ENCODE results near the gene ADAP1.

DNA sequence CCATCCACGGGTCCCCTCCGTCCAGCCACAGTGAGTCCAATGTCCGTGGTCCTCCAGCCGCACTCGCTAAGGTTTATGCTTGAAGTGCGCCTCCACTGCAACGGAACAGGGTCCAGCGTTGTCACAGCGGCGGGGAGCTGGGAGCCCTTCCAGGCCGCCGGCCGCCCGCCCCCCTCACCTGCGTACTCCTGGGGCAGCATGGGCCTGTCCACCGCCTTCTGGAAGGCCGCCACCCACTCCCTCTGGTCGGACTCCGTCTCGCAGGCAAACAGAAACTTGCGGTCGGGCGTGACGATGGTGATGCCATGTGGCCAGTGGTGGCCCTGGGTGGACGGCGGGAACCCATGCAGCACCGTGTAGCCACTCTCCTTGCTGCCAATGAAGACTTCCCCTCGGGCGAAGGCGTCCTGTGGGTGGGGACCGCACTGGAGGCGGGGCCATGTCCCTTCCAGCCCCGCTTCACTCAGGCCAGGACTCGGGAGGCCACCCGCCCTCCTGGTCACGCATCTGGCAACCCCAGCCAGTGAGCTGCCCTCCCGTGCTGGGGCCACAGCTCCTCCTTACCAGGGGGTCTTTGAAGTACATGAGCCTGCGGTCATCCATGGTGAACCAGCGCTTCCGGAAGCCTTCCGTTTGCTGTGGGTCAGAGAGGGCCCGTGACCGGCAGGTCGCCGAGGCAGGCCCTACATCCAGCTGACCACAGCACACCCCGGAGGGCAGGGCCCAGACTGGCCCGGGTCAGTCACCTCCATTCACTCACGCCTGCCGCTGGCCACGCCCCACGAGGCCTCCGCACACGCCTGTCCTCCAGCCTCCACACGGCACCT lies 55.4 kb downstream of the ADAP1 start:
- TF ChIP-seq ZNF837 (tag by site-specific recombination; IDR thresholded peaks at IDR 0.05) (no peak), KLF16 (tag by site-specific recombination; IDR thresholded peaks at IDR 0.05) (no peak), ZNF155 (tag by site-specific recombination; IDR thresholded peaks at IDR 0.05) (no peak), ZBTB1 (tag by site-specific recombination; IDR thresholded peaks at IDR 0.05) (no peak), ZNF274 (IDR thresholded peaks at IDR 0.05; ENCODE audit: low read length) (no peak), ZNF274 (tag by site-specific recombination; IDR thresholded peaks at IDR 0.05; ENCODE audit: borderline replicate concordance) (no peak)
- TF ChIP-seq, protein P1, sequence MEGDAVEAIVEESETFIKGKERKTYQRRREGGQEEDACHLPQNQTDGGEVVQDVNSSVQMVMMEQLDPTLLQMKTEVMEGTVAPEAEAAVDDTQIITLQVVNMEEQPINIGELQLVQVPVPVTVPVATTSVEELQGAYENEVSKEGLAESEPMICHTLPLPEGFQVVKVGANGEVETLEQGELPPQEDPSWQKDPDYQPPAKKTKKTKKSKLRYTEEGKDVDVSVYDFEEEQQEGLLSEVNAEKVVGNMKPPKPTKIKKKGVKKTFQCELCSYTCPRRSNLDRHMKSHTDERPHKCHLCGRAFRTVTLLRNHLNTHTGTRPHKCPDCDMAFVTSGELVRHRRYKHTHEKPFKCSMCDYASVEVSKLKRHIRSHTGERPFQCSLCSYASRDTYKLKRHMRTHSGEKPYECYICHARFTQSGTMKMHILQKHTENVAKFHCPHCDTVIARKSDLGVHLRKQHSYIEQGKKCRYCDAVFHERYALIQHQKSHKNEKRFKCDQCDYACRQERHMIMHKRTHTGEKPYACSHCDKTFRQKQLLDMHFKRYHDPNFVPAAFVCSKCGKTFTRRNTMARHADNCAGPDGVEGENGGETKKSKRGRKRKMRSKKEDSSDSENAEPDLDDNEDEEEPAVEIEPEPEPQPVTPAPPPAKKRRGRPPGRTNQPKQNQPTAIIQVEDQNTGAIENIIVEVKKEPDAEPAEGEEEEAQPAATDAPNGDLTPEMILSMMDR (tag by site-specific recombination; IDR thresholded peaks at IDR 0.05), result no peak
- TF ChIP-seq, protein P2, sequence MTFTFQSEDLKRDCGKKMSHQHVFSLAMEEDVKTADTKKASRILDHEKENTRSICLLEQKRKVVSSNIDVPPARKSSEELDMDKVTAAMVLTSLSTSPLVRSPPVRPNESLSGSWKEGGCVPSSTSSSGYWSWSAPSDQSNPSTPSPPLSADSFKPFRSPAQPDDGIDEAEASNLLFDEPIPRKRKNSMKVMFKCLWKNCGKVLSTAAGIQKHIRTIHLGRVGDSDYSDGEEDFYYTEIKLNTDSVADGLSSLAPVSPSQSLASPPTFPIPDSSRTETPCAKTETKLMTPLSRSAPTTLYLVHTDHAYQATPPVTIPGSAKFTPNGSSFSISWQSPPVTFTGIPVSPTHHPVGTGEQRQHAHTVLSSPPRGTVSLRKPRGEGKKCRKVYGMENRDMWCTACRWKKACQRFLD (tag by site-specific recombination; IDR thresholded peaks at IDR 0.05), result no peak
- TF ChIP-seq, protein P3, sequence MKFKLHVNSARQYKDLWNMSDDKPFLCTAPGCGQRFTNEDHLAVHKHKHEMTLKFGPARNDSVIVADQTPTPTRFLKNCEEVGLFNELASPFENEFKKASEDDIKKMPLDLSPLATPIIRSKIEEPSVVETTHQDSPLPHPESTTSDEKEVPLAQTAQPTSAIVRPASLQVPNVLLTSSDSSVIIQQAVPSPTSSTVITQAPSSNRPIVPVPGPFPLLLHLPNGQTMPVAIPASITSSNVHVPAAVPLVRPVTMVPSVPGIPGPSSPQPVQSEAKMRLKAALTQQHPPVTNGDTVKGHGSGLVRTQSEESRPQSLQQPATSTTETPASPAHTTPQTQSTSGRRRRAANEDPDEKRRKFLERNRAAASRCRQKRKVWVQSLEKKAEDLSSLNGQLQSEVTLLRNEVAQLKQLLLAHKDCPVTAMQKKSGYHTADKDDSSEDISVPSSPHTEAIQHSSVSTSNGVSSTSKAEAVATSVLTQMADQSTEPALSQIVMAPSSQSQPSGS (tag by site-specific recombination; IDR thresholded peaks at IDR 0.05; ENCODE audit: low read depth), result no peak
- TF ChIP-seq, protein P4, sequence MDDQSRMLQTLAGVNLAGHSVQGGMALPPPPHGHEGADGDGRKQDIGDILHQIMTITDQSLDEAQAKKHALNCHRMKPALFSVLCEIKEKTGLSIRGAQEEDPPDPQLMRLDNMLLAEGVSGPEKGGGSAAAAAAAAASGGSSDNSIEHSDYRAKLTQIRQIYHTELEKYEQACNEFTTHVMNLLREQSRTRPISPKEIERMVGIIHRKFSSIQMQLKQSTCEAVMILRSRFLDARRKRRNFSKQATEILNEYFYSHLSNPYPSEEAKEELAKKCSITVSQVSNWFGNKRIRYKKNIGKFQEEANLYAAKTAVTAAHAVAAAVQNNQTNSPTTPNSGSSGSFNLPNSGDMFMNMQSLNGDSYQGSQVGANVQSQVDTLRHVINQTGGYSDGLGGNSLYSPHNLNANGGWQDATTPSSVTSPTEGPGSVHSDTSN (CRISPR knock-in tag; IDR thresholded peaks at IDR 0.05), result no peak
- TF ChIP-seq, protein P5, sequence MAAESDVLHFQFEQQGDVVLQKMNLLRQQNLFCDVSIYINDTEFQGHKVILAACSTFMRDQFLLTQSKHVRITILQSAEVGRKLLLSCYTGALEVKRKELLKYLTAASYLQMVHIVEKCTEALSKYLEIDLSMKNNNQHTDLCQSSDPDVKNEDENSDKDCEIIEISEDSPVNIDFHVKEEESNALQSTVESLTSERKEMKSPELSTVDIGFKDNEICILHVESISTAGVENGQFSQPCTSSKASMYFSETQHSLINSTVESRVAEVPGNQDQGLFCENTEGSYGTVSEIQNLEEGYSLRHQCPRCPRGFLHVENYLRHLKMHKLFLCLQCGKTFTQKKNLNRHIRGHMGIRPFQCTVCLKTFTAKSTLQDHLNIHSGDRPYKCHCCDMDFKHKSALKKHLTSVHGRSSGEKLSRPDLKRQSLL (tag by site-specific recombination; IDR thresholded peaks at IDR 0.05), result no peak
- TF ChIP-seq, protein P6, sequence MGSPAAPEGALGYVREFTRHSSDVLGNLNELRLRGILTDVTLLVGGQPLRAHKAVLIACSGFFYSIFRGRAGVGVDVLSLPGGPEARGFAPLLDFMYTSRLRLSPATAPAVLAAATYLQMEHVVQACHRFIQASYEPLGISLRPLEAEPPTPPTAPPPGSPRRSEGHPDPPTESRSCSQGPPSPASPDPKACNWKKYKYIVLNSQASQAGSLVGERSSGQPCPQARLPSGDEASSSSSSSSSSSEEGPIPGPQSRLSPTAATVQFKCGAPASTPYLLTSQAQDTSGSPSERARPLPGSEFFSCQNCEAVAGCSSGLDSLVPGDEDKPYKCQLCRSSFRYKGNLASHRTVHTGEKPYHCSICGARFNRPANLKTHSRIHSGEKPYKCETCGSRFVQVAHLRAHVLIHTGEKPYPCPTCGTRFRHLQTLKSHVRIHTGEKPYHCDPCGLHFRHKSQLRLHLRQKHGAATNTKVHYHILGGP (tag by site-specific recombination; IDR thresholded peaks at IDR 0.05), result no peak
